ENCODE results near the gene LRIT1.

The LRIT1 gene

GRCh38 chr10:84237199-84238051 is 3.9 kb downstream of the LRIT1 start:
- peak; percentile 38 for TF ChIP-seq CTCF (IDR thresholded peaks at IDR 0.05; ENCODE audit: low read depth, low read length, missing control alignments)
- no peak overlapping the region for H3K4me3 ChIP-seq (replicated peaks; ENCODE audit: low read depth, low read length)

DNA sequence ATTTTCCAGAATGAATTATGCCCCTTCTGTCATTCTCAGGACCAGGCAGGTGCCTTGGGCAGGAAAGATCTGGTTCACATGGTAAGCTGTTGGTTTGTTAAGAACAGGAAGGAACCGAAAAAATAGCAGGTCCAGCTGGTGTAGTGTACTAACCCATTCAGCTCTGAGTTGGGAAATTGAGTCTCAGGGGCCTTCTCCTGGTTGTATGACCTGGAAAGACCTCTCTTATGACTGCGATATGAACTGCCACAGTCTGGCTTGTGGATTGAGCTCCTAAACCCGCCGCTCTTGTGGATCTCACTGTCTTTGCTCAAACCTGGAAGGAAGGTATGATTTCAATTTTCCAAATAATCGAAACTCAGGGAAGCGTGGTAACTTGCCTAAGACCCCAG is 4.5 kb downstream of the LRIT1 start:
- no peak for DNase-seq (ENCODE audit: extremely low read depth, low read depth)
- TF ChIP-seq CTCF (IDR thresholded peaks at IDR 0.05; ENCODE audit: low read depth, low read length, missing control alignments) = no peak
- no peak overlapping the region for H3K4me3 ChIP-seq (replicated peaks; ENCODE audit: low read depth, low read length)

More at GRCh38 chr10:84237199-84238051, 3.9 kb downstream of the LRIT1 start:
- no peak for DNase-seq (ENCODE audit: extremely low read depth, low read depth)

DNA sequence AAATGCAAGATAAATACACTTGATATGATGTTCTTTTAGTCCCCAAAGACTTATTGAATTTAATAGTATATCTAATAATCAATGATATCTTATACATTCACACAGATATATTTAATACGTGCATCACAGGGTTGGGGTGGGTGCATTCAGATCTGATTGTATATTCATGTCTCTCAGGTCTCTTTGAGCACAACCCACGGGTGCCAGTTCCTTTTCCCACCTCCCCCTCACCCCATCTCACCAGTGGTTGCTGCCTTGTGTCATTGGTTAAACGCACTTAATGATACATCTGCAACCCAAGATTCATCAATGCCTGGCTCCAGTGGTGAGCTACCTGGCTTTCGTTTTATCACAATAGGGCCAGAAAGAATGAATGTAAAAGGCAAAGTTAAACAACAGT is 6.2 kb downstream of the LRIT1 start:
- TF ChIP-seq CTCF (IDR thresholded peaks at IDR 0.05; ENCODE audit: low read depth, low read length, missing control alignments) = no peak
- no peak for DNase-seq (ENCODE audit: extremely low read depth, low read depth)
- no peak overlapping the region for H3K4me3 ChIP-seq (replicated peaks; ENCODE audit: low read depth, low read length)

- TF ChIP-seq CTCF (IDR thresholded peaks at IDR 0.05; ENCODE audit: low read depth, low read length, missing control alignments) = no peak
- no peak overlapping the region for H3K4me3 ChIP-seq (replicated peaks; ENCODE audit: low read depth, low read length)
- DNase-seq (ENCODE audit: extremely low read depth, low read depth) = no peak
These were observed 6.9 kb downstream of the LRIT1 start for GRCh38 chr10:84234479-84234878.

DNA sequence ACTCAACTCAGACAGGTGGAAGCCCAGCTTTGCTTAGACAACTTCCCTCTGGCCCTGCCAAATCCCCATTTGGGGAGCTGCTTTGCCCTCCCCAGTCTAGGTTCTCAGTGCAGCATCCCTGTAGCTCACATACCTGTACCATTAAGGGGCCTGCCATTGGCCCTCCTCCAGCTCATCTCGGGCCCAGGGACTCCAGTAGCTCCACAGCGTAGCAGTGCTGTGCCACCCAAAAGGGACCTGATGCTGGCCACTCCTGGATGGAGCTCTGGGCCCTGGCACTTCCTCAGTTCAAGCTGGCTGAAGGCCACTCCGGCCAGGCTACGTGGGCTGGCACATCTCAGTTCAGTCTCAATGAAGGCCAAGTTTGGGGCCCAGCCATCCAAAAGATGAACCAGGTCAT is 7.4 kb downstream of the LRIT1 start:
- no peak overlapping the region for H3K4me3 ChIP-seq (replicated peaks; ENCODE audit: low read depth, low read length)
- no peak for TF ChIP-seq CTCF (IDR thresholded peaks at IDR 0.05; ENCODE audit: low read depth, low read length, missing control alignments)
- no peak for DNase-seq (ENCODE audit: extremely low read depth, low read depth)

DNA sequence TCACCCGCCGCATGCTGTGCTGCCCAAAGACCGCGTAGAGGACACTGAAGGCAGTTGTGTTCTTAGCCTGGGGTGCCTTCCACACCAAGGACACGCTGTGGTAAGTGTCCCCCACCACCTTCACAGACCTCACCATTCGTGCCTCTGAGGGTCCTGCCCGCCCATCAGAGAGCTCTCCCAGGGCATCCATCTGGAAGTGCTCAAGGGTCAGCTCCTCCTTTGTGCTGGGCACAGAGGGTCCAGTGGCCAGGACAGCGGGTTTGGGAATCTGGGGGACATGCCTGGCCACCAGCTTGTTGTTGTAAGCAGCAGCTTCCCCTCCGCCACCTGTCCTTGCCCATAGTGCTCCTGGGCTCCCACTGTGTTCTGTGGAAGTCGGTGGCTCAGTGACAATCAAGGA is 9.0 kb downstream of the LRIT1 start:
- no peak overlapping the region for H3K4me3 ChIP-seq (replicated peaks; ENCODE audit: low read depth, low read length)
- no peak for DNase-seq (ENCODE audit: extremely low read depth, low read depth)
- TF ChIP-seq CTCF (IDR thresholded peaks at IDR 0.05; ENCODE audit: low read depth, low read length, missing control alignments) = no peak
